ENCODE results near the gene SLC9A6. TPM values are rescaled to one million over a fixed set of nuclear protein-coding genes. Genes with fewer than 3 reads are reported as not detected.

Gene SLC9A6
- total and polyA plus RNA-seq, 2 donors (not counting 1 experiment from before 2014, with no cell fraction given) = 22.2 to 30.4 TPM

DNA sequence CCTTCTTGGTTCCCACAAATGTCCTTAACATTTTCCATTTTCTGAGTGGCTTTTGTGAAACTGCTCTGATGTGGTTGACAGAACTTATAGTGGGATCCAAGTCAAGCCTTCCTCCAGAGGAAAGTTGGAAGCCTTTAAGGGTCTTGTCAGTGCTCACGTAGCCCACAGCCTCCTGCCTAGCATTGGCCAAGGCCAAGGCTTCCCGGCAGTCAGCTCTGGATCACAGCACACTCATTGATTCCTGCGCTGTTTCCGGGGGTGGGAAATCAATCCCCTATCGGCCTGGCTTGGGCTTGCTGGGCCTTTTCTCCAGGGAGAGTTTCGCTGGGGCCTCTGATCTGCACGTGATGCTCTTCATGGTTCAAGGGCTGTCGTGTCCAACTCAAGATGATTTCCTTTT, 76.1 kb downstream of the SLC9A6 start:
- TF ChIP-seq, protein P1, sequence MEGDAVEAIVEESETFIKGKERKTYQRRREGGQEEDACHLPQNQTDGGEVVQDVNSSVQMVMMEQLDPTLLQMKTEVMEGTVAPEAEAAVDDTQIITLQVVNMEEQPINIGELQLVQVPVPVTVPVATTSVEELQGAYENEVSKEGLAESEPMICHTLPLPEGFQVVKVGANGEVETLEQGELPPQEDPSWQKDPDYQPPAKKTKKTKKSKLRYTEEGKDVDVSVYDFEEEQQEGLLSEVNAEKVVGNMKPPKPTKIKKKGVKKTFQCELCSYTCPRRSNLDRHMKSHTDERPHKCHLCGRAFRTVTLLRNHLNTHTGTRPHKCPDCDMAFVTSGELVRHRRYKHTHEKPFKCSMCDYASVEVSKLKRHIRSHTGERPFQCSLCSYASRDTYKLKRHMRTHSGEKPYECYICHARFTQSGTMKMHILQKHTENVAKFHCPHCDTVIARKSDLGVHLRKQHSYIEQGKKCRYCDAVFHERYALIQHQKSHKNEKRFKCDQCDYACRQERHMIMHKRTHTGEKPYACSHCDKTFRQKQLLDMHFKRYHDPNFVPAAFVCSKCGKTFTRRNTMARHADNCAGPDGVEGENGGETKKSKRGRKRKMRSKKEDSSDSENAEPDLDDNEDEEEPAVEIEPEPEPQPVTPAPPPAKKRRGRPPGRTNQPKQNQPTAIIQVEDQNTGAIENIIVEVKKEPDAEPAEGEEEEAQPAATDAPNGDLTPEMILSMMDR (conservative IDR thresholded peaks at IDR 0.05 in 1 of 2, IDR thresholded peaks at IDR 0.05 in 1 of 2; ENCODE audit: low read depth in 1 of 2, low read length in 2 of 2) = no peak
- TF ChIP-seq EZH2 (IDR thresholded peaks at IDR 0.05; ENCODE audit: low read length, missing control alignments) = no peak
- no peak for DNase-seq (ENCODE audit: low read depth in 2 of 2)
- Histone ChIP-seq H3K27me3 (ENCODE audit: control insufficient read depth, insufficient read depth, low read length) (no peaks in the 10 kb centered on the region), H3K9me3 (ENCODE audit: control insufficient read depth, insufficient read depth, low read depth, low read length) (no peaks in the 10 kb centered on the region), H3K4me3 (replicated peaks in 1 of 4; ENCODE audit: control extremely low read depth in 1 of 4, insufficient read depth in 1 of 4, low read depth in 3 of 4, low read length in 4 of 4) (no peak overlapping the region), H4K20me1 (ENCODE audit: control insufficient read depth, extremely low read depth, insufficient read depth, low read length) (no peaks in the 10 kb centered on the region), H3K4me2 (ENCODE audit: extremely low read depth, insufficient read depth, low read length) (no peak overlapping the region), H3K9ac (ENCODE audit: insufficient read depth, low read length) (no peak overlapping the region), H2AFZ (ENCODE audit: low read length) (no peak overlapping the region), H3K36me3 (ENCODE audit: control insufficient read depth, insufficient read depth, low read length) (no peaks in the 10 kb centered on the region), H3K27ac (ENCODE audit: insufficient read depth, low read length) (no peak overlapping the region), H3K79me2 (ENCODE audit: control insufficient read depth, insufficient read depth, low read length) (no peaks in the 10 kb centered on the region), H3K4me1 (ENCODE audit: control insufficient read depth, extremely low read depth, insufficient read depth, low read length) (peaks cover 7% of the 10 kb centered on the region)

DNA sequence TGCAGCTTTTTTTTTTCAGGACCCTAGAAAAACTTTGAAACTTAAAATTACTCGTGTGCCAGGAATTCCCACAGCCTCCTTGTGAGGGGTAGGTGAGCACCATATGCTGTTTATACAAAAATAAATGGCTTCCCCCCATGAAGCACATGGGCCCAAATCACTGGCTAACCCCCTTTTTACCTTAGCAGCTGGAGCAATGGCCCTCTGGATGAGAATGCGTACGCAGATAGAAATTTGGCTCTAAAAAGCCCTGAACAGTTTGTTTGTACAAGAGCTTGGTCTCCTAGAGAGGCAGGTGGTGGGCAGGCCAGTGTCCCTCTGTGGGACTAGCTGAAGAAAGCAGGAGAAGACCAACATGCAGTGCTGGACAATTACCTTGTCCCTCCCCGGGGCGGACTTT, 76.5 kb downstream of the SLC9A6 start:
- peaks cover 7% of the 10 kb centered on the region for H3K4me1 ChIP-seq (ENCODE audit: control insufficient read depth, extremely low read depth, insufficient read depth, low read length)
- no peaks in the 10 kb centered on the region for H4K20me1 ChIP-seq (ENCODE audit: control insufficient read depth, extremely low read depth, insufficient read depth, low read length)
- H3K36me3 ChIP-seq (ENCODE audit: control insufficient read depth, insufficient read depth, low read length) = no peaks in the 10 kb centered on the region
- TF ChIP-seq EZH2 (IDR thresholded peaks at IDR 0.05; ENCODE audit: low read length, missing control alignments) = no peak
- TF ChIP-seq, protein P1 (conservative IDR thresholded peaks at IDR 0.05 in 1 of 2, IDR thresholded peaks at IDR 0.05 in 1 of 2; ENCODE audit: low read depth in 1 of 2, low read length in 2 of 2) = no peak
- no peak overlapping the region for H3K4me3 ChIP-seq (replicated peaks in 1 of 4; ENCODE audit: control extremely low read depth in 1 of 4, insufficient read depth in 1 of 4, low read depth in 3 of 4, low read length in 4 of 4)
- H3K27ac ChIP-seq (ENCODE audit: insufficient read depth, low read length) = no peak overlapping the region
- H3K27me3 ChIP-seq (ENCODE audit: control insufficient read depth, insufficient read depth, low read length) = no peaks in the 10 kb centered on the region
- no peak for DNase-seq (ENCODE audit: low read depth in 2 of 2)
- H3K79me2 ChIP-seq (ENCODE audit: control insufficient read depth, insufficient read depth, low read length) = no peaks in the 10 kb centered on the region
- no peak overlapping the region for H3K4me2 ChIP-seq (ENCODE audit: extremely low read depth, insufficient read depth, low read length)
- no peaks in the 10 kb centered on the region for H3K9me3 ChIP-seq (ENCODE audit: control insufficient read depth, insufficient read depth, low read depth, low read length)
- H2AFZ ChIP-seq (ENCODE audit: low read length) = no peak overlapping the region
- no peak overlapping the region for H3K9ac ChIP-seq (ENCODE audit: insufficient read depth, low read length)

DNA sequence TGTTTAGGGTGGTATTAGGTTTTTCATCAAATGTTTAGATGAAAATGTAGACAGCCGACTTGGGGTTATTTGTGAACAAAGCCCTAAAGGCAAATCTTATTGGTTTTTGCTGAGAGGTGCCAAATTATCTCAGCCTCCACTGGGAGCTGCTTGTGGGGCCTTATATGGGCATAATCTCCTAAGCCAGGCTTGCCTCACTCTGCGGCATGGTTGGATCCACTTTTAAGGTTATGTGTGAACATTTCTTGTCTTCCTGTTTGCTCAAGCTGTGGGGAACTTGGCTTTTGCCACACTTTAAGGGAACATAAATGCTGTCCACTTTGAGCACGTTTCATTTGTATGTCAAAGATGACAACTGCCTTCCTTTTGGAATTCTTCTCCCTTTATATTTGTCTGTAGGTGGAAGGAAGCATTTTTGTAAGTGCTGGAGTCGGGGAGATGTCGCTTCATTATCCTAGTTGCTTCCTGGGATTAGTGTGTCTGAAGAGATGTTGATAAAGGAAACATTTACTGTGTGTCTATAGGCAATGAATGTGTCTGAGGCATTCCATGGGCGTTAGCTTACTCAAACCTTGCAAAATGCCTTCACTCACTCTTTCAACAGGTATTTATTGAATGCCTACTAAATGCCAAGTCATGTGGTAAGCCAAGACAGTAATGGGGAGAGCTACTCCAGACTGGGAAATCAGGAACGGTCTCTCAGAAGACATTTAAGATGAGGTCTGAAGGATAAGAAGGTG, 78.3 kb downstream of the SLC9A6 start:
- DNase-seq (ENCODE audit: low read depth in 2 of 2) = peak in 1 of 2 donors; percentile 52
- Histone ChIP-seq H3K4me1 (ENCODE audit: control insufficient read depth, extremely low read depth, insufficient read depth, low read length) (peaks cover 7% of the 10 kb centered on the region), H3K4me3 (replicated peaks in 1 of 4; ENCODE audit: control extremely low read depth in 1 of 4, insufficient read depth in 1 of 4, low read depth in 3 of 4, low read length in 4 of 4) (no peak overlapping the region), H3K79me2 (ENCODE audit: control insufficient read depth, insufficient read depth, low read length) (no peaks in the 10 kb centered on the region), H4K20me1 (ENCODE audit: control insufficient read depth, extremely low read depth, insufficient read depth, low read length) (no peaks in the 10 kb centered on the region), H3K9me3 (ENCODE audit: control insufficient read depth, insufficient read depth, low read depth, low read length) (no peaks in the 10 kb centered on the region), H2AFZ (ENCODE audit: low read length) (no peak overlapping the region), H3K9ac (ENCODE audit: insufficient read depth, low read length) (no peak overlapping the region), H3K4me2 (ENCODE audit: extremely low read depth, insufficient read depth, low read length) (no peak overlapping the region), H3K36me3 (ENCODE audit: control insufficient read depth, insufficient read depth, low read length) (no peaks in the 10 kb centered on the region), H3K27me3 (ENCODE audit: control insufficient read depth, insufficient read depth, low read length) (no peaks in the 10 kb centered on the region), H3K27ac (ENCODE audit: insufficient read depth, low read length) (no peak overlapping the region)
- TF ChIP-seq, protein P1 (conservative IDR thresholded peaks at IDR 0.05 in 1 of 2, IDR thresholded peaks at IDR 0.05 in 1 of 2; ENCODE audit: low read depth in 1 of 2, low read length in 2 of 2) = no peak
- no peak for TF ChIP-seq EZH2 (IDR thresholded peaks at IDR 0.05; ENCODE audit: low read length, missing control alignments)

All from fibroblast of lung (primary cell).